Gastrocnemius medialis (tissue), 4 donors: ENCODE measurements around the gene MAD2L2. TPM values are rescaled to one million over a fixed set of nuclear protein-coding genes. Genes with fewer than 3 reads are reported as not detected.

Experiments used
- ATAC-seq, 2 donors: fragments of 150-250 bp; one replicate each; pipeline ENCODE4 v1.9.1; 2016
- DNase-seq, 2 donors: peaks; one replicate each; pipeline ENCODE4 v3.0.0-alpha.2; 2019
- H3K27ac ChIP-seq, 4 donors: fragments of 200-600 bp; sonication (generic); 1 replicate in 1 of 4; 2 replicates in 3 of 4; pipeline ENCODE4 v1.5.1; 2016 to 2018; ENCODE audit warnings: mild to moderate bottlenecking in 2 of 4, moderate library complexity in 1 of 4
- H3K27me3 ChIP-seq, 3 donors: fragments of 200-600 bp; sonication (generic) in 2 of 3; 1 replicate in 1 of 3; 2 replicates in 2 of 3; pipeline versions ENCODE4 v1.5.1 to v1.6.0; 2016 to 2019; ENCODE audit warnings: mild to moderate bottlenecking in 1 of 3, moderate library complexity in 1 of 3
- H3K36me3 ChIP-seq, 2 donors: fragments of 200-600 bp; sonication (generic) in 1 of 2; one replicate each; pipeline ENCODE4 v1.5.1; 2017 to 2018
- H3K4me1 ChIP-seq, 2 donors: fragments of 200-600 bp; sonication (generic) in 1 of 2; one replicate each; pipeline ENCODE4 v1.5.1; 2016 to 2017; ENCODE audit warnings: mild to moderate bottlenecking in 2 of 2
- H3K4me3 ChIP-seq, 4 donors: fragments of 200-600 bp; sonication (generic) in 3 of 4; 1 replicate in 1 of 4; 2 replicates in 3 of 4; pipeline ENCODE4 v1.5.1; 2016 to 2019; ENCODE audit warnings: mild to moderate bottlenecking in 2 of 4
- H3K9me3 ChIP-seq, 3 donors: fragments of 200-600 bp; sonication (generic) in 2 of 3; 1 replicate in 1 of 3; 2 replicates in 2 of 3; pipeline ENCODE4 v1.5.1; 2016 to 2019
- POLR2A ChIP-seq, 2 donors: fragments of 450-650 bp; IDR thresholded peaks; one replicate each; pipeline ENCODE4 v1.6.1; 2017; ENCODE audit warnings: antibody characterized with exemption in 2 of 2, mild to moderate bottlenecking in 2 of 2, moderate library complexity in 2 of 2
- in situ Hi-C, 4 donors: fragments of 200-750 bp; cut with MboI; loops; one replicate each; pipeline versions ENCODE4 v1.15.0 to v1.8.0; 2017; ENCODE audit warnings: low sequenced_read_pairs in 4 of 4
- intact Hi-C: fragments of 100-400 bp; cut with DNase I; formaldehyde crosslinking; loops from one replicate; pipeline ENCODE4 v1.15.1; 2023; ENCODE audit warnings: low total_unique reads
- total RNA-seq, 4 donors: library from RNA; depleted of rRNA; stranded (reverse); fragments of >200 nt; gene quantifications; one replicate each; pipeline versions ENCODE4 v1.1.0 to v1.2.3, GENCODE V29; 2016
- TF ChIP-seq, protein P1 (sequence below), 5 experiments: fragments of 450-650 bp in 3 of 5; fragments of 200-600 bp in 2 of 5; sonication (generic) in 2 of 5; IDR thresholded peaks in 4 of 5; conservative IDR thresholded peaks in 1 of 5; 1 replicate in 4 of 5; 2 replicates in 1 of 5; pipeline ENCODE4 v1.5.1; 2016 to 2019; ENCODE audit warnings: antibody characterized with exemption in 5 of 5, mild to moderate bottlenecking in 3 of 5, moderate library complexity in 3 of 5

MAD2L2 gene
- total RNA-seq, 4 donors from 2014 or later, result 41.2 to 57.4 (median 46.9) TPM

GRCh38 chr1:11713095-11713494 lies 32.1 kb upstream of the MAD2L2 start:
- Histone ChIP-seq H3K27me3 (peaks cover 0 to 13% (median 0%) of the 10 kb centered on the region in 3 donors), H3K4me3 (no peak overlapping the region), H3K36me3 (no peaks in the 10 kb centered on the region), H3K27ac (no peak overlapping the region), H3K4me1 (no peaks in the 10 kb centered on the region), H3K9me3 (no peaks in the 10 kb centered on the region)
- in situ Hi-C loops (loop anchor here in 3 of 4 donors (10.0 kb wide), 1 partner anchor 48 kb away; the partner anchor contains the start of gene FBXO6 (in 3 of the 3)), intact Hi-C loops (no loop called here)
- ATAC-seq (no peak), DNase-seq (no peak)
- TF ChIP-seq, protein P1, sequence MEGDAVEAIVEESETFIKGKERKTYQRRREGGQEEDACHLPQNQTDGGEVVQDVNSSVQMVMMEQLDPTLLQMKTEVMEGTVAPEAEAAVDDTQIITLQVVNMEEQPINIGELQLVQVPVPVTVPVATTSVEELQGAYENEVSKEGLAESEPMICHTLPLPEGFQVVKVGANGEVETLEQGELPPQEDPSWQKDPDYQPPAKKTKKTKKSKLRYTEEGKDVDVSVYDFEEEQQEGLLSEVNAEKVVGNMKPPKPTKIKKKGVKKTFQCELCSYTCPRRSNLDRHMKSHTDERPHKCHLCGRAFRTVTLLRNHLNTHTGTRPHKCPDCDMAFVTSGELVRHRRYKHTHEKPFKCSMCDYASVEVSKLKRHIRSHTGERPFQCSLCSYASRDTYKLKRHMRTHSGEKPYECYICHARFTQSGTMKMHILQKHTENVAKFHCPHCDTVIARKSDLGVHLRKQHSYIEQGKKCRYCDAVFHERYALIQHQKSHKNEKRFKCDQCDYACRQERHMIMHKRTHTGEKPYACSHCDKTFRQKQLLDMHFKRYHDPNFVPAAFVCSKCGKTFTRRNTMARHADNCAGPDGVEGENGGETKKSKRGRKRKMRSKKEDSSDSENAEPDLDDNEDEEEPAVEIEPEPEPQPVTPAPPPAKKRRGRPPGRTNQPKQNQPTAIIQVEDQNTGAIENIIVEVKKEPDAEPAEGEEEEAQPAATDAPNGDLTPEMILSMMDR (IDR thresholded peaks at IDR 0.05 in 4 of 5, conservative IDR thresholded peaks at IDR 0.05 in 1 of 5), result no peak
- no peak for TF ChIP-seq POLR2A (IDR thresholded peaks at IDR 0.05)

DNA sequence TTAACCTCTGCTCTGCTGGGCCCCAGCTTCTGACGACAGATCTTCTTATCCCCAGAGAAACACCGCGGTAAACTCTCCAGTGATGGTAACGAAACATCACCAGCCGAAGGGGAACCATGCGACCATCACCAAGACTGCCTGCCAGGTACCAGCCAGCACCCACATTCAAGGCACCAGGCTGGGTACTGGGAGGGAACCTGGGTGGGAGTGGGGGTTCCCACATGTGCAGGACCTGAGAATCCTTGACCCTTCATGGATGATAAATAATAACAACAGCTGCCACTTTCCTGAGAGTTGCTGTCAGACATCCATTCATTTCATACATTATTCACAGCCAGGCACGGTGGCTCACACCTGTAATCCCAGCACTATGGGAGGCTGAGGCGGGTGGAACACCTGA lies 31.3 kb upstream of the MAD2L2 start:
- Histone ChIP-seq H3K27ac (no peak overlapping the region), H3K9me3 (no peaks in the 10 kb centered on the region), H3K36me3 (no peaks in the 10 kb centered on the region), H3K4me1 (no peaks in the 10 kb centered on the region), H3K4me3 (no peak overlapping the region), H3K27me3 (peaks cover 0 to 13% (median 0%) of the 10 kb centered on the region in 3 donors)
- no peak for DNase-seq
- ATAC-seq, result no peak
- TF ChIP-seq POLR2A (IDR thresholded peaks at IDR 0.05), result no peak
- TF ChIP-seq, protein P1 (IDR thresholded peaks at IDR 0.05 in 4 of 5, conservative IDR thresholded peaks at IDR 0.05 in 1 of 5), result no peak
- intact Hi-C loops, result no loop called here
- in situ Hi-C loops, result loop anchor here in 3 of 4 donors (10.0 kb wide), 1 partner anchor 47 kb away; the partner anchor contains the start of gene FBXO6 (in 3 of the 3)

- no peak for DNase-seq
- TF ChIP-seq, protein P1 (IDR thresholded peaks at IDR 0.05 in 4 of 5, conservative IDR thresholded peaks at IDR 0.05 in 1 of 5), result no peak
- no peak for TF ChIP-seq POLR2A (IDR thresholded peaks at IDR 0.05)
- no peak for ATAC-seq
- H3K4me3 ChIP-seq, result no peak overlapping the region
- H3K27ac ChIP-seq, result no peak overlapping the region
- H3K27me3 ChIP-seq, result peaks cover 0 to 13% (median 0%) of the 10 kb centered on the region in 3 donors
- in situ Hi-C loops (loop anchor here in 3 of 4 donors (10.0 kb wide), 1 partner anchor 47 kb away; the partner anchor contains the start of gene FBXO6 (in 3 of the 3)), intact Hi-C loops (no loop called here)
- H3K4me1 ChIP-seq, result no peaks in the 10 kb centered on the region
- H3K9me3 ChIP-seq, result no peaks in the 10 kb centered on the region
- no peaks in the 10 kb centered on the region for H3K36me3 ChIP-seq
Observed at GRCh38 chr1:11711490-11711889, 30.5 kb upstream of the MAD2L2 start.

DNA sequence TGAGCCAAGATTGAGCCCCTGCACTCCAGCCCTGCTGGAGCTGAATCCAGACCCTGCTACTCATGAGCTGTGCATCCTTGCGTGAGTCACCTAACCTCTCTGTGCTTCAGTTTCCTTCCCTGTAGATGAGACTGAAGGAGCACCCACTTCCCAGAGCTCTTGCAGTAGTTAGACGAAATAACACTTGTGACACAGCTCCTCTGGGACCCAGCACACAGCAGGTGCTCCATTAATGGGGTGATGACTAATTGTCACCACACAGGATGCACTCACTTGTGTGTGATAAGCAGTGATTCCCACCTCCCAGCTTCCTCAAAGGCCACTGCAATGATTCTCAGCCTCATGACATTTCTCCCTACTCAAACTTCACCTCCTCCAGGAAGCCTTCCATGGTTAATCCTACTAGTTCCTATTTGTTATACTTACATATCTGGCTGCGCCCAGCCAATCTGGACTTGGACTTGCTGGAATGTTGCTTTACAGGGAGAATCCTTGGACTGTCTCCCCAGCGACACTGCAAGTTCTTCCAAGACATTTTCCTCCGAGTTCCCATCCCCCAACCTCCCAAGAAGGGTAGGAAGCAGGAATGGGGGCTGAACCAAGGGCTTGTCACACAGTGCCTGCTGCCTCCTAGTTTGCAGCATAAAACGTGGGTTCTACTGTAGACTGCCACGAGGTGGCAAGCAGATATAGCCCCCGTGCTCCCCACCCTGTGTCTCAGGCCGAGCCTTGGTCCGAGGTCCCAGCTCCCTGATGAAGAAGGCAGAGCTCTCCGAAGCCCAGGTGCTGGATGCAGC lies 27.8 kb upstream of the MAD2L2 start:
- TF ChIP-seq, protein P1 (IDR thresholded peaks at IDR 0.05 in 4 of 5, conservative IDR thresholded peaks at IDR 0.05 in 1 of 5), result no peak
- no peak for TF ChIP-seq POLR2A (IDR thresholded peaks at IDR 0.05)
- Histone ChIP-seq H3K4me3 (no peak overlapping the region), H3K9me3 (no peaks in the 10 kb centered on the region), H3K4me1 (no peaks in the 10 kb centered on the region), H3K27me3 (peaks cover 0 to 13% (median 0%) of the 10 kb centered on the region in 3 donors), H3K36me3 (no peaks in the 10 kb centered on the region), H3K27ac (no peak overlapping the region)
- DNase-seq (no peak), ATAC-seq (no peak)
- intact Hi-C loops, result no loop called here
- in situ Hi-C loops, result no loop called here
